Stimulated activated CD8-positive, alpha-beta memory T cell treated with anti-CD3 and anti-CD28 coated beads, Interleukin-7, amount 100 ng/mL, for 24 hours (primary cell): ENCODE results near the gene BBC3.
"Not testable (repeated sequence)": the region's sequence is repeated elsewhere in the genome, so short reads cannot be mapped to it uniquely, and the experiment has no call there.

Experiments used
- DNase-seq: peaks from one replicate; pipeline ENCODE4 v3.0.0-alpha.2; 2020; ENCODE audit warnings: low read depth

BBC3 gene

DNA sequence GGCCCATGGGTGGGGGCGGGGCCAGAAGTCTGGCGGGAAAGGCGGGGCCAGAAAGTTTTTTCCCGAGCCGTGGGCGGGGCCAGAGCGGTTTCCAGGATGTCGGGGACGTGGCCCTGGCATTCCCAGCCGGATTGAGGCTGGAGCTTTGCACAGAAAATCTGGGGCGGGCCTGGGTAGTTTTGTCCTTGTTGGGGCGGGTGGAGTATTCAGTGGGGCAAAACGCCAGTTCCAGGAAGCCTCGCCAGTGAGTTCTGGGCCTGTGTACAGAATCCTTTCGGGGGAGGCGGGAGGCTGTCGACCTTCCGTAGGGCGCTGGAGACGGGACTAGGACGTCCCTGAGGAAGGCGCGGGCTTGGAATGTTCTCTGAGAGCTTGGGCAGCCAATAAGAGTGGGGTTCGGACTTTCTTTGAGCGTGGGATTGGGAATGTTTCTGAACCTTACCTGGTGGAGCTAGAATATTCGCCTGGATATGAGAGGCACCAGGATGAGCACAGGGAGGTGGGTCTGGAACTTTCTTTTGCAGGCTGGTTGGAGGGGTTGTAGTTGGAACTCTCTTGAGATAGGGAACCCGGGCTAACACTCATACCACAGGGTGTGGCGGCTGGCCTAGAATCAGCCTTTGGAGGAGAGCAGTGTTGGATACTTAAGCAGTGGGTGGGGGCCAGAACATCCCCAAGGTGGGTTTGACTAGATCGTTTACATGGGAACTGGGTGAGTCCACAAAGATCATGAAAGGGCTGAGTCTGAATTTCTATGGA is 26.6 kb upstream of the BBC3 start:
- DNase-seq = no peak

DNA sequence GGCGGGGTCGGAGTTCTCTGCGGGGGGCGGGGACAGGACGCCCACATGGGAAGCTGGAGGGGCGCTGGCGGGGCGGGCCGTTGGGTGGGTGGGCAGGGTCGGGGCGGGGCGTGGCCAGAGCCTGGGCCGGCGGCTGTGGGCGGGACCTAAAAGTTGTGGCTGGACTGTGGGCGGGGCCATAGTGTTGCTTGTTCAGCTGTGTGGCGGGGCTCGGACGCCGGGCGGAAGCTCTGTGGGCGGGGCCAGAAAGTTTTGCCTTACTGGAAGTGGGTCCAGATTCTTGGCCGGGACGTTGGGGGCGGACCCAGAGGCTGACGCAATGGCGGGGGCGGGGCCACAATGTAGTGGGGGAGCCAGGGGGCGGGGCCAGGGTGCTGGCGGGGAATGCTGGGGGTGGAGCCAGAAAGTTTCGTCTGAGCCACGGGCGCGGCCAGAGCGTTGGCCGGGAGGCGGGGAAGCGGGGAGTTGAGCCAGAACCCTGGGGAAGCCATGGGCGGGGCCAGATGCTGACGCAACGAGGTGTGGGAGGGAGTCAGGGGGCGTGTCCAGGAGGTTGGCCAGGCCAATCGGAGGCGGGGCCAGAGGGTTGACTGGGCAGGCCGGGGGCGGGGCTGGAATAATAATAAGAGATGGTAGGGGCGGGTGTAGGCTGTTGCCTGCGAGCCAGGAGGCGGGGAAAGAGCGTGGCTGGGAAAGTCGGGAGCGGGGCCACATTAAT is 25.9 kb upstream of the BBC3 start:
- peak; percentile 100 for DNase-seq

DNA sequence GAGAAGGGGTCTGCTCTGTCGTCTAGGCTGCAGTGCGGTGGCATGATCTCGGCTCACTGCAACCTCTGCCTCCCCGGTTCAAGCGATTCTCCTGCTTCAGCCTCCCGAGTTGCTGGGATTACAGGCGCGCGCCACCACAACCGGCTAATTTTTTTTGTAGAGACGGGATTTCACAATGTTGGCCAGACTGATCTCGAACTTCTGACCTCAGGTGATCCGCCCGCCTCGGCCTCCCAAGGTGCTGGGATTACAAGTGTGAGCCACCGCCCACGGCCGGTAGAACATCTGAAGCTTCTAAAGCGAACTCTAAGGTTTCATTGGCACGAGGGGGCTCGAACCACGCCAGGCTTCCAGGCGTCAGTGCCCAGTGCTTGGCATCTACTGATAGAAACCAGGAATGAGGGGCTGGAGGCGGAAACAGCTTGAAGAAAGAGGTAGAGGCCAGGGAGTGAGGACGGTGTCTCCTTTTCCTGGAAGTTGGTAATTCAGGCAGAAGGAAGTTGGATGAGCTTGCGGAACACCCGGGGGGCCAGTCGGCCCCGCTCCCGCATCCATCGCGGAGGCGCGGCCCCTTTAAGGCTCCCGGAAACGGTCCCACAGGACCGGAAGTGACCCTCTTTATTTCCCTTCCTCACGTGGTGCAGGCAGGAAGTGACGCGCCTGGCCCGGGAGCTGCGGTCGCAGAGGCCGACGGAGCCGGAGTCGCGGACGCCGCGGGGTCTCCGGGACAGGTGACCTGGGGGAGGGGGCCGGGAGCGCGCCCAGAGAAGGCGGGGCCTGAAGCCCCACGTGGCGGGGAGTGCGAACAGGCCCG is 25.1 kb upstream of the BBC3 start, which contains the start of gene CCDC9:
TSS of gene CCDC9 (plus strand) at position 647 of the 814 bp plus-strand sequence. CDS start 1,876 bp downstream, outside the sequence.
- no peak for DNase-seq

DNA sequence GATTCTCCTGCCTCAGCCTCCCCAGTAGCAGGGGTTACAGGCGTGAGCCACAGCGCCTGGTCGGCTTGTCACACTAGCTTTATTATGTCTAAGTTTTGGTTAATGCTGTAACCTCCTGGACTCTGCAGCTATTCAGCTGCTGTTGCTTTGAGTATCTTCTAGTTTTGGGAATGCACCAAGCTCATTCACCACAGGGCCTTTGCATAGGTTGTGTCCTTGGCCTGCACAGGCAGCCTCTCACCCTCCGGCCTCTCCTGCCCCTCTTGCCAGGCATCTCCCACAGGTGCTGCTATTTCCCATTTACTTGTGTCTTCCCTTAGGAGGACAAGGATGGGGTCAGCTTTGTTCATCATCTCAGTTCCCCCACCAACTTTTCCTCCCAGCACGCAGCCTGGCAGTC is 23.0 kb upstream of the BBC3 start:
- DNase-seq = no peak

DNA sequence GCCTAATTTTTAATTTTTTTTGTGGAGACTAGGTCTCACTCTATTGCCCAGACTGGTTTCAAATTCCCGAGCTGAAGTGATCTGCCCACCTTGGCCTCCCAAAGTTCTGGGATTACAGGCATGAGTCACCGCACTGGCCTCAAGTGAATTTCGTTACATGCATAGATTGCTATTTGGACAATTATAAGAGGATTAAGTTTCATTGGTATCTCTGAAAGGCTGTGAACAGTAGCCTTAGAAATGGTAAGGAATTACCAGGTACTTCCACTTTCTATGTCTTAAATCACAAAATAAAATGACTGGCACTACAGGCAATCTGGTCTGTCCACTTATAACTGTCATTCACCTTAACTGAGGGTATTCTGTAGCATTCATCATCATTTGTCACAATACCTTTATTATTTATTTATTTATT is 22.5 kb upstream of the BBC3 start:
- DNase-seq = no peak

DNA sequence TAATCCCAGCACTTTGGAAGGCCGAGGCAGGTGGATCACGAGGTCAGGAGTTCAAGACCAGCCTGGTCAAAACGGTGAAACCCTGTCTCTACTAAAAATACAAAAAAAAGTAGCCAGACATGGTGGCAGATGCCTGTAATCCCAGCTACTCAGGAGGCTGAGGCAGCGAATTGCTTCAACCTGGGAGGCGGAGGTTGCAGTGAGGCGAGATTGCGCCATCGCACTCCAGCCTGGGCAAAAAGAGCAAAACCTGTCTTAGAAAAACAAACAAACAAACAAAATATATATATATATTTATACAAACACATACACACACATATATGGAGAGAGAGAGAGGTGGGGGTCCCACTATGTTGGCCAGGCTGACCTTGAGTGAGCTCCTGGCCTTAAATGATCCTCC is 22.0 kb upstream of the BBC3 start:
- DNase-seq = not testable (repeated sequence)

DNA sequence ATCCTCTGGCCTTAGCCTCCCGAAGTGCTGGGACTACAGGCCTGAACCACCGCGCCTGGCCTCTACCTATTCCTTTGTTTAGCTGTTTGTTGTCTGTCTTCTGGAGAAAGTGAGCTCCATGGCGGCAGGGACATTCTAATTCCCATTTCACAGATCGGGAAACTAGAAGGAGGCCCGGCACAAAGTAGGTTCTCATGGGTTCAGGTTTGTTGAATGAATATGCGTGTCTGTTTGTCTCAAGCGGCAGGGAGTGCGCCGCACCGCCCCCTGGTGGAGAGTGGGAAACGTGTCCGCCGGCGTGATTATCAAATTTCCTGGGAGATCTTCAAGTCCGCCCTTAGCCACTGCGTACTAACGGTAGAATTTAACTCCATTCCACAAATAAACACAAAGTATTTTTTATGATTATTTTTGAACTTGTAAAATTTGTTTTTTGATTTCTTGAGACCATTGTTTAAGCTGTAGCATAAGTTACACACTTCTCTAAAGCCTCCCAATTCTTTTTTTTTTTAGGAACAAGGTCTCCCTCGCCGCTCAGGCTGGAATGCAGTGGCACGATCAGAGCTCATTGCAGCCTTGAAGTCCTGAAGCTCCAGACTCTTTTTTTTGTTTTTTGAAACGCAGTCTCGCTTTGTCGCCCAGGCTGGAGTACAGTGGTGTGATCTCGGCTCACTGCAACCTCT is 16.4 kb upstream of the BBC3 start:
- peak; percentile 70 for DNase-seq

DNA sequence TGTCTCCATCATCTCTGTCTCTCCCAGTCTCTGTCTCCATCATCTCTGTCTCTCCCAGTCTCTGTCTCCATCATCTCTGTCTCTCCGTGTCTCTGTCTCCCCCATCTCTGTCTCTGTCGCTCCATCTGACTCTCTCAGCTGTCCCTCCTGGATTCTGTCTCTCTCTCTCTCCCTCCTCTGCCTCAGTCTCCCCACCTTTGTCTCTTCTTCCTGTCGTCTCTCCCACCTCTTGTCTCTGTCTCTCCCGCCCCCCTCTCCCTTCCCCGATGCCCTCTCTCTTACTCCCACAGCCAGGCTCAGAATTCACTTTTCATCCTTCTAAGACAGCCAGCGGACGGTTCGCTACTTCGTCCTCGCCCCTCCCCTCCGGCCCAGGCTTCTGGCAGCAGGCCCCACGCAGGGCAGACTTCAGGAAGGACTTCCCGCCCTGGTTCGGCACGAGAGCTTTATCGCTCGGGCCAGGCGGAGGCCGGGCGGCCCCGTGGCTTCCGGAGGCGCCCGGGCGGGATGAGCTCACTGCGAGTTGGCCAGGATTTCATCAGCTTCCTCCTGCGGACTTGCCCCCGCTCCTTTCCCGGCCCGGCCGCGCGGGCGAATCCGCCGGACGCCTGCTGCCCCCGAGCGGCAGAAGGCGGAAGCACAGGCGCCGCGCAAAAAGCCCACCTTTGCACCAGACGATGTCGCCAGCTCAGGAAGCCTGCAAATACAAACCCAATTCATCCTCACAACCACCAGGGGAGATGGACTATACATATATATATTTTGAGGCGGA is 13.0 kb upstream of the BBC3 start:
- peak; percentile 75 for DNase-seq

DNA sequence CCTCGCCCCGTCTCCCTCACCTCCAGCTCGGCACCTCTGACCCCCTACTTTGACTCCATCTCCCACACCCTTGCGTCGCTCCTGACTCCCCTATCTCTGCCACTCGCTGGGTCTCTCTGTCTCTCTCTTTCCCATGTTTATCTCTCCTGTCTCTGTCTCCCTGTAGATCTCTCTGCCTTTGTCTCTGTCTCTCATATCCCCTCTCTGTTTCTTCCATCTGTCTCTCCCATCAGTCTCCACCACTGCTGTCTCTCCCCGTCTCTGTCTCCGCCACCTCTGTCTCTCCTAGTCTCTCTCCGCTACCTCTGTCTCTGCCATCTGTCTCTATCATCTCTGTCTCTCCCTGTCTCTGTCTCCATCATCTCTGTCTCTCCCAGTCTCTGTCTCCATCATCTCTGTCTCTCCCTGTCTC is 12.4 kb upstream of the BBC3 start:
- DNase-seq = no peak

DNA sequence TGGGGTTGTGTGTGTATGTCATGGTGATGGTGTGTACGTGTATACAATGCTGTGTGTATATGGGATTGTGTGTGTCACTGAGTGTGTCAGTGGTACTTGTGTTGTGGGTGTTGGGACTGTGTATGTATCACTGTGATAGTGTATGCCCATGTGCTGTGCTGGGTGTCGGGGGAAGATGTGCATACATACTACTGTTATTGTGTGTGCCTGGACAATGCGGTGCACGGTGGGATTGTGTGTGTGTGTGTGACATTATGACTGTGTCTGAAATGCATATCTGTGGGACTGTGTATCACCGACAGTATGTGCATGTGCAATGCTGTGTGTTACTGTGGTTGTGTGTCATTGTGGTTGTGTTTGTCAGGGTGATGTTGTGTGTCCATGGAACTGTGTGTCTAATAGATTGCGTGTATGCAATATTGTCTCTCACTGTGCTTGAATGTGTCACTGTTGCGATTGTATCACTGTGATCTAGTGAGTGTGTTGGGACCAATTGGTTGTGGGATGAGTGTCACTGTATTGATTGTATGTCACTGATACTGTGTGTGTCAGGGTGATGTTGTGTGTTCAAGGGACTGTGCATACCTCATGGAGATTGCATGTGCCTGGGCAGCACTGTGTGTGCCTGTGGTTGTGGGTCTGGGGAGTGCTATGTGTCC is 11.0 kb upstream of the BBC3 start:
- no peak for DNase-seq

DNA sequence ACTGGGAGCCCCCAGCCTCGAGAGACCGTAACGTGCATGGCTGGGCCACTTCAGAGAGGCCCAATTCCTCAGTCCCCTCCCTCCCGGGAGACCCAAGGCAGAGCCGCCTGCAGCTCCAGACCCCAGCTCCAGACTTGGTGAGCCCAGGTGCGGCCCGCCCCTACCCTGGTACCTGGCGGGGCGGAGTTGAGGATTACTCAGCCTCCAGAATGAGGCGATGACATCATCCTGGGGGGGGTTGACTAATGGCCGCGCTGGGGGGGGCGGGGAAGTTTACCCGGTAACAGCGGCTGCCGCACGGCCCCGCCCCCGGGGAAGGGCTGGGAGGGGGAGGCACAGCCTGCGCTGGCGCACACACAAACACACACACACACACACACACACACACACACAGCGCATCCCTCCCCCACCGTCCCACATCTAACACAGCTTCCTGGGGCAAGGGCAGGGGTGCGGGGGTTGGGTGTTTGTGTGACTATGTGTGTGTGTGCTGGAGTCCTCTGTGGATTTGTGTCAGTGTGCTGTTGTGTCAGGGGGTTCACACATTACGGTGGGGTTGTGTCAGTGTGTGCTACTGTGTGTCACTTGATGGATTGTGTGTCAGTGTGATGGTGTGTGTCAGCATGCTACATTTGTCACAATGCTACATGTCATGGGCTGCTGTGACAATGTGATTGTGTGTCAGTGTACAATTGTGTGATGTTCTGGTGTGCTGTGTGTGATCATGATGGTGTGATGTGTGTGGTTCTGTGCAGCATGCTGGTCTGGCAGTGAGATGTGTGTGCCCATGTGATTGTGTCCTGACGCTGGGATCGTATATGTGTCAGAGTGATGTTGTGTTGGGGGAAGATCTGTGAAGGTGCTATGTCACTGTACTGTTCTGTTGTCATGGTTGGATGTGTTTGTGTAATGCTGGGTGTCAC is 10.3 kb upstream of the BBC3 start:
- peak; percentile 64 for DNase-seq

DNA sequence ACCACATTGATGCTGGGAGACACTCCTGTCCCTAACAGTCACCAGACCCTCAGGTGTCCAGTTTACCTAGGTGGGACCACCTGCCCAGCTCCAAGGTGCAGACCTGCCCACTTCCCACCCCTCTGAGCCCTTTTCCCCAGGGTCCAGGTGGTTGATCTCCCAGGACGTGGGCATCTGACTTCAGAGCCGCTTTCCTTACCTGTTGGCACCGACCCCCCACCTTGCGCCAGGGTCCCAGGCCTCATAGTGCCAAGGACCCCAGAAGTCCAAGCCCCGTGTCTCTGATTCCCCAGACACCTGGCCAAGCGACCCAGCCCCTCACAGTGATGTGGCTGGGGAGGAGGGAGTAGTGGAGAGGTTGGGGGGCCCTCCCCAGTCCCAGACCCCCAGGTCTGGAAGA is 9.6 kb upstream of the BBC3 start:
- DNase-seq = no peak

DNA sequence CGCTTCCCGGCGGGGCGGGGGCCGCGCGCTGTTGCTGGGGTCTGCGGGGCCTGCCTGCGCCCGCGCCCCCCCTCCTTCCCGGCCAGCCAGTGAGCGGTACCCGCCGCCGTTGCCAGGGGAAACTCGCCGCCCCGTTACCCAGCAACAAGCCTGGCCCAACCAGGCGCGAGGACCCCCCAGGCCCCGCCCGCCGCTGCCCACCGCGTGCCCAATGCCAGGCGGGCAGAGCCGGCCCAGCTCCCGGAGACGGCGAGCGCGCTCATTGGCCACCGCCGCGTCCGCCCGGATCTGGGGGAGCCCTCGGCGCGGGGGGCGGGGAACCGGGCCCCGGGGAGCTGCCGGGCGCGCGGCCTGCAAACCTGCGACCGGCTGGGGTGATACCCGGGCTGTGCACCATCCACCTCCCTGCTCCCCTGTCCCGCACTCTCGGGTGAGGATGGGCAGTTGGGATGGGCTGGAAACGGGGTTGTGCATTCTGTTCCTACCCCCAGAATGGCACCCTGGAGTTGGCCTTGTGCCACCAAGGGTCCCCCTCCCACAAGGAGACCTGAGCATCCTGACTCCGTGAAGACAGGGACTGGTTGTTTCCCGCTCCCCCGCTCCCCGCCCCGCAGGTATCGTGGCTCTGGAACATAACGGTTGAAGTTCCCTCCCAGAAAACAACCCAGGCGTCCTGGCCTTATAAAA is 8.8 kb upstream of the BBC3 start:
- no peak for DNase-seq

DNA sequence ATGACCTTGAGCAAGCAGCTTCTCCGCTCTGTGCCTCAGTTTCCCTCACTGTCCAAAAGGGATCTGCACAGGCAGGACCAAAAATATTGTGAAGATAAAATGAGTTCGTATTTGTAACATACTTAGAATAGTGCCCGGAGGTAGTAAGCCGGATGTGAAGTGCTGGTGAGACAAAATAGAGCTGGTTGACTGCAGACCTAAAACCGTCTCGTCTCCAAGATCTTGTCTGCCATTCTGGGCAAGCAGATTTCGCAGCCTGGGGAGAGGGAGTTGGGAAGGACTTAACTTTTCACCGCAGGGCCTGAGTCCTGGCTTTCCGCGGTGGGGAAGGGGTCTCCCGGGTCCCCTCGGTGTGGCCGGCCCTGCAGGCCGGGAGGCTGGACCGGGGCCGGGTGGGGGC is 8.2 kb upstream of the BBC3 start:
- DNase-seq = no peak

DNA sequence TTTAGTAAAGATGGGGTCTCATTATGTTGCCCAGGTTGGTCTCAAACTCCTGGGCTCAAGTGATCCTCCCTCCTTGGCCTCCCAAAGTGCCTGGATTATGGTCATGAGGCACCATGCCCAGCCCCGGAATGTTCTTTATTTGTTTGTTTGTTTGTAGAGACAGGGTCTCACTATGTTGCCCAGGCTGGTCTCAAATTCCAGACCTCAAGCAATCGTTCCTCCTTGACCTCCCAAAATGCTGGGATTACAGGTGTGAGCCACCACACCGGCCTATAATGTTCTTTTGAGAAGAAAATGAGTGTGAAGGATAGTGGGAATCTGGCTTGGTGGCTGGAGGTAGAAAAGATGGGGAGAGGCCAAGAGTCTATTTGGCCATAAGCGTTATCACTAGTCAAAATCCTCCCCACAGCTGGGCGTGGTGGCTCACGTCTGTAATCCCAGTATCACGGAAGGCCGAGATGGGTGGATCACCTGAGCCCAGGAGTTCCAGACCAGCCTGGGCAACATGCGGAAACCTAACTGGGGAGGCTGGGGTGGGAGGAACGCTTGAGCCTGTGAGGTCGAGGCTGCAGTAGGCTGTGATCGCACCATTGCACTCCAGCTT is 5.2 kb upstream of the BBC3 start:
- no peak for DNase-seq

DNA sequence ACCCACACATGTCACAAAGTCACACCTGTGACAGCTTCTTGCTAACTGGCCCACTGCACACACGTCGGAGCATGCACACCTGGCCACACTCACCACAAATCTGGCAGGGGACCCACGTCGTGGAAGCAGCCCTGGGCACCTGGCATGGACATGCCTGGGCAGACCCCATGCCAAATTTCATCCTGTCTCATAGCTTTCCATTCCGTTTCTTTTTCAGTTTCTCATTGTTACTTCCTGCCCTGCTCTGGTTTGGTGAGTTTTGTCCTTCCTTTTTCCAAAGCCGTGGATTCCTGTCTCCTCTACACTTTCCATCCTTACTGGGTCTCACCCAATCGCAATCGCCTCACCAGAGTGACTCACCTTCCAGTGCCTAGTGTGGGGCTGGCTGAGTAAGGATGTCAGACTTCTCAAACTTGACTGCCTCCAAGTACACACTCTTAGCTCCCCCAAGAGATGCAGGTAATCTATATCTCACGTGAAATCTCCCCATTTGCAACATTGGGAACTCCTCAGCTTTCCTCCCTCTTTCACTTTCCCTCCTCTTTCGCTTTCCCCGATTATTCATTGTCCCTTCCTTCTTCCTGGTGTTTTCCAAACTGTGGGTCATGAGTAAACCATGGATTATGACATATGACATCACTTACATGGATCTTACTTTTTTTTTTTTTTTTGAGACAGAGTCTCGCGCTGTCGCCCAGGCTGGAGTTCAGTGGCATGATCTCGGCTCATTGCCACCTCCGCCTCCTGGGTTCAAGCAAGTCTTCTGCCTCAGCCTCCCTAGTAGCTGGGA is 1.6 kb upstream of the BBC3 start:
- no peak for DNase-seq

DNA sequence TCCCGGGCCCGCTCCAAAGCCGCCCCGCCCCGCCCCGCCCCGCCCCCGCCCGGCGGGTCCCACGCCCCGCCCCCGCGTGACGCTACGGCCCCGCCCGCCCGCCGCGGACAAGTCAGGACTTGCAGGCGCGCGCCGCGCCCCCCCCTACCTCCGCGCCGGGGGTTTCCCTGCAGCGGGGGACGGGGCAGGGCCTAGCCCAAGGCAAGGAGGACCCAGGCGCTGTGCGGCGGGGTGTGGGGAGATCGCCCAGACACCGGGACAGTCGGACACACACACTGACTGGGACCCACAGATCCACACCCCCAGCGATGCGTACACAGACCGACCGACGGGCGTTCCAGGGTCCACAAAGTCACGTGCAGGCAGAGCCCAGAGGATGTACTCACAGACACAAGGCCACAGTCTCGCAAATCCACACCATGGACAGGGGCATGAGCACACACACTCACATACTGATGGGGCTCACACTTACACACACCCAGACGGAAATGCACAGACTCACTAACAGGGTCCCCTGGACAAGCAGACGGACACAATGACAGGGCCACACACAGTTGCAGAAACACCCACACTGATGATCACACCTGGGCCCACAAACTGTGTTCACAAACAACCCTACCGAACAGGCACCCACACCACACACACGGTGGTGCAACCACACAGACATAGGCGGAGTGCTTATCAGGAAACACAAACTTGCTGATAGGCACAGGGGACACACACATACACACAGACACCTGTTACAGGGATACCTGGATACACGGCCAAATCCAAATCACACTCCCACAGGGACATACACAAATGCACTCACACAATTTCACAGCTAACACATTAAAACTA is 436 bp upstream of the BBC3 start:
- peak; percentile 81 for DNase-seq
